Measurements from ENCODE around the gene CRLF2. TPM values are rescaled to one million over a fixed set of nuclear protein-coding genes. Genes with fewer than 3 reads are reported as not detected.
A peak's percentile ranks its signal among the peaks of the same experiment; 100 is the strongest.

The CRLF2 gene
- total and polyA plus RNA-seq, 2 of the 8 experiments (the other 6 are each of a cell fraction or from before 2014, with no cell fraction given) = 0.06 TPM; not detected in 1

- Histone ChIP-seq H3K9me3 (ENCODE audit: insufficient read depth in 2 of 2, low read depth in 1 of 2, low read length in 1 of 2) (peaks cover 0 to 3% of the 10 kb centered on the region in 2 experiments; a peak in 1 of 4 replicates), H3K27me3 (replicated peaks in 1 of 4; ENCODE audit: control insufficient read depth in 3 of 4, extremely low read depth in 1 of 4, insufficient read depth in 3 of 4, low read length in 3 of 4) (no peaks in the 10 kb centered on the region), H3K27ac (ENCODE audit: low read depth, low read length) (no peak overlapping the region), H4K91ac (replicated peaks; ENCODE audit: insufficient read length, low read length) (peak overlapping the region; percentile 6), H3K23me2 (ENCODE audit: low read depth, low read length) (peaks cover 1% of the 10 kb centered on the region; the same call in 1 of the 2 replicates), H2AK5ac (ENCODE audit: low read depth, low read length) (0 out of 2 replicates have a peak overlapping the region, but pooled peaks have one; percentile 75), H3K56ac (replicated peaks; ENCODE audit: insufficient read length, low read depth, low read length) (no peak overlapping the region), H3K79me1 (ENCODE audit: low read depth, low read length) (no peaks in the 10 kb centered on the region), H3K14ac (ENCODE audit: insufficient read length) (no peak overlapping the region), H3K18ac (ENCODE audit: extremely low read depth, low read length) (no peak overlapping the region), H4K8ac (ENCODE audit: extremely low read depth, insufficient read depth, low read length) (no peak overlapping the region), H2BK20ac (ENCODE audit: low read length) (0 out of 2 replicates have a peak overlapping the region, but pooled peaks have one; percentile 61), H3K23ac (ENCODE audit: insufficient read length) (no peak overlapping the region), H3K36me3 (ENCODE audit: control insufficient read depth in 2 of 4, insufficient read depth in 4 of 4, low read length in 3 of 4) (no peaks in the 10 kb centered on the region), H2BK120ac (replicated peaks; ENCODE audit: low read depth, low read length) (no peak overlapping the region), H3K79me2 (ENCODE audit: control insufficient read depth in 1 of 2, insufficient read depth in 2 of 2, low read length in 2 of 2) (no peaks in the 10 kb centered on the region), H3K4ac (replicated peaks; ENCODE audit: insufficient read length, low read depth, low read length) (no peak overlapping the region), H3K4me3 (ENCODE audit: extremely low read depth in 1 of 4, insufficient read depth in 2 of 4, low read depth in 3 of 4, low read length in 4 of 4) (no peak overlapping the region), H3K4me1 (replicated peaks in 1 of 4; ENCODE audit: control insufficient read depth in 3 of 4, insufficient read depth in 4 of 4, low read length in 3 of 4) (peaks cover 1 to 11% (median 4%) of the 10 kb centered on the region in 4 experiments; a peak in 4 of 7 replicates), H4K20me1 (replicated peaks in 1 of 2; ENCODE audit: control insufficient read depth in 1 of 2, insufficient read depth in 2 of 2, low read length in 2 of 2) (no peaks in the 10 kb centered on the region), H2BK12ac (ENCODE audit: low read depth, low read length) (peak overlapping the region; percentile 84; the same call in 1 of the 2 replicates), H4K5ac (ENCODE audit: insufficient read length, low read depth, low read length) (no peak overlapping the region), H3K9ac (replicated peaks in 1 of 4; ENCODE audit: extremely low read depth in 1 of 4, low read depth in 3 of 4, low read length in 3 of 4) (no peak overlapping the region), H2BK15ac (ENCODE audit: low read length) (no peak overlapping the region), H3K4me2 (ENCODE audit: insufficient read depth in 1 of 2, low read depth in 2 of 2, low read length in 2 of 2) (no peak overlapping the region), H2BK5ac (ENCODE audit: low read depth, low read length) (no peak overlapping the region; the same call in 1 of the 2 replicates), H2AFZ (ENCODE audit: low read length) (no peak overlapping the region)
- 71 to 100% methylated on average over 1 to 3 of the region's 7 CpGs for WGBS, 2 experiments (ENCODE audit: extremely low coverage in 1 of 2, insufficient coverage in 1 of 2, insufficient read length in 1 of 2, insufficient replicate concordance in 2 of 2, low coverage in 1 of 2, low lambda C conversion rate in 2 of 2, missing lambda C conversion rate in 1 of 2)
- TF ChIP-seq BCL11A (IDR thresholded peaks at IDR 0.05; ENCODE audit: low read depth in 2 of 2, low read length in 2 of 2) (no peak), RAD21 (IDR thresholded peaks at IDR 0.05 in 1 of 2, conservative IDR thresholded peaks at IDR 0.05 in 1 of 2; ENCODE audit: low read depth in 2 of 2, low read length in 2 of 2) (no peak), POLR2AphosphoS5 (IDR thresholded peaks at IDR 0.05; ENCODE audit: low read depth, low read length) (no peak), CEBPB (IDR thresholded peaks at IDR 0.05; ENCODE audit: low read depth, low read length) (no peak), MAFK (IDR thresholded peaks at IDR 0.05; ENCODE audit: low read depth, low read length) (no peak), GTF2F1 (IDR thresholded peaks at IDR 0.05; ENCODE audit: borderline replicate concordance, low read depth, low read length) (no peak), CHD2 (IDR thresholded peaks at IDR 0.05; ENCODE audit: low read length) (no peak), JUN (IDR thresholded peaks at IDR 0.05; ENCODE audit: low read depth, low read length) (no peak), SP2 (IDR thresholded peaks at IDR 0.05; ENCODE audit: low read length) (no peak), CBX8 (IDR thresholded peaks at IDR 0.05; ENCODE audit: borderline replicate concordance, low read depth, low read length) (no peak), SP1 (IDR thresholded peaks at IDR 0.05; ENCODE audit: low read depth, low read length) (no peak), POU5F1 (IDR thresholded peaks at IDR 0.05; ENCODE audit: low read depth, low read length) (no peak), KDM5A (IDR thresholded peaks at IDR 0.05; ENCODE audit: low read length) (no peak), ATF2 (IDR thresholded peaks at IDR 0.05; ENCODE audit: low read length) (no peak)
- CTCF ChIA-PET (ENCODE audit: partially characterized antibody) = no interaction called here
- DNase-seq (ENCODE audit: low read depth in 1 of 2, low spot score in 2 of 2) = no peak
- POLR2A ChIA-PET (ENCODE audit: partially characterized antibody) = no interaction called here
- FAIRE-seq = no peak
Observed at GRCh38 chrX:1169189-1169588, 43.3 kb downstream of the CRLF2 start.
